ENCODE results near the gene ZDBF2. TPM values are rescaled to one million over a fixed set of nuclear protein-coding genes. Genes with fewer than 3 reads are reported as not detected.
"Not testable (repeated sequence)": the region's sequence is repeated elsewhere in the genome, so short reads cannot be mapped to it uniquely, and the experiment has no call there.

Gene ZDBF2

DNA sequence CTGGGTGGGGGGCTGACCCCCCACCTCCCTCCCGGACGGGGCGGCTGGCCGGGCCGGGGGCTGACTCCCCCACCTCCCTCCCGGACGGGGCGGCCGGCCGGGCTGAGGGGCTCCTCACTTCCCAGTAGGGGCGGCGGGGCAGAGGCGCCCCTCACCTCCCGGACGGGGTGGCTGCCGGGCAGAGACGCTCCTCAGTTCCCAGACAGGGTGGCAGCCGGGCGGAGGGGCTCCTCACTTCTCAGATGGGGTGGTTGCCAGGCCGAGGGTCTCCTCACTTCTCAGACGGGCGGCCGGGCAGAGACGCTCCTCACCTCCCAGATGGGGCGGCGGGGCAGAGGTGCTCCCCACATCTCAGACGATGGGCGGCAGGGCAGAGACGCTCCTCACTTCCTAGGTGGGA is 82.4 kb downstream of the ZDBF2 start:
- not testable (repeated sequence) for H2AK5ac ChIP-seq (ENCODE audit: low read depth, low read length); H3K4me2 ChIP-seq (ENCODE audit: insufficient read depth, low read length, poor library complexity, severe bottlenecking); H2BK15ac ChIP-seq (ENCODE audit: low read length)

DNA sequence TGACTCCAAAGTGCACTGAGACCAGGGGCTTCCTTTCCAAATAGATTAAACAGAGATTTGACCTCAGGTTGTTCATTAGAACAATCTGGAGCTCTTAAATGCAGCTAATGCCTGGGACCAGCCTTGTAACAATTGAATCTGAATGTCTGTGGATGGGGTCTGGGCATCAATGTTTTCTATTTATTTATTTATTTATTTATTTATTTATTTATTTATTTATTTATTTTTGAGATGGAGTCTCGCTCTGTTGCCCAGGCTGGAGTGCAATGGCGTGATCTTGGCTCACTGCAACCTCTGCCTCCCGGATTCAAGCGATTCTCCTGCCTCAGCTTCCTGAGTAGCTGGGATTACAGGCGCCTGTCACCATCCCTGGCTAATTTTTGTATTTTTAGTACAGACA is 86.4 kb downstream of the ZDBF2 start:
- H2BK15ac ChIP-seq (ENCODE audit: low read length); DNase-seq (ENCODE audit: low spot score); H3K79me1 ChIP-seq (ENCODE audit: low read depth, low read length); H3K4me2 ChIP-seq (ENCODE audit: insufficient read depth, low read length, poor library complexity, severe bottlenecking); H3K4ac ChIP-seq (ENCODE audit: low read length); H2AK5ac ChIP-seq (ENCODE audit: low read depth, low read length); H3K4me1 ChIP-seq (ENCODE audit: control insufficient read depth in 2 of 2, insufficient read depth in 1 of 2, low read depth in 1 of 2, low read length in 2 of 2); H3K18ac ChIP-seq (ENCODE audit: low read length); H3K9ac ChIP-seq (ENCODE audit: low read depth, low read length, poor library complexity); H2BK12ac ChIP-seq (ENCODE audit: low read length); H2BK5ac ChIP-seq (ENCODE audit: low read length); H4K8ac ChIP-seq (ENCODE audit: low read depth, low read length); H3K4me3 ChIP-seq (ENCODE audit: low read length in 2 of 2); H3K9me3 ChIP-seq (replicated peaks in 1 of 2; ENCODE audit: control insufficient read depth in 2 of 2, insufficient read depth in 1 of 2, low read depth in 1 of 2, low read length in 2 of 2); H3K23ac ChIP-seq (ENCODE audit: low read depth, low read length, poor library complexity); H3K14ac ChIP-seq (ENCODE audit: low read length); H3K27me3 ChIP-seq (ENCODE audit: control insufficient read depth in 3 of 3, insufficient read depth in 3 of 3, low read depth in 1 of 3, low read length in 3 of 3); H4K91ac ChIP-seq (ENCODE audit: low read depth, low read length, poor library complexity); H3K36me3 ChIP-seq (replicated peaks in 1 of 2; ENCODE audit: control insufficient read depth in 2 of 2, insufficient read depth in 2 of 2, low read length in 2 of 2); H2AFZ ChIP-seq (ENCODE audit: low read length); H2BK120ac ChIP-seq (ENCODE audit: low read depth, low read length); H3K27ac ChIP-seq (replicated peaks; ENCODE audit: low read length): not testable (repeated sequence)
- no CpG with 5 or more reads among the region's 5 CpGs for WGBS, 2 donors (ENCODE audit: extremely low coverage in 2 of 2, insufficient read length in 2 of 2, insufficient replicate concordance in 1 of 2)

More for the DNA sequence above, 82.4 kb downstream of the ZDBF2 start:
- not testable (repeated sequence) for H2BK5ac ChIP-seq (ENCODE audit: low read length); H4K8ac ChIP-seq (ENCODE audit: low read depth, low read length); H3K36me3 ChIP-seq (replicated peaks in 1 of 2; ENCODE audit: control insufficient read depth in 2 of 2, insufficient read depth in 2 of 2, low read length in 2 of 2); DNase-seq (ENCODE audit: low spot score); H3K9me3 ChIP-seq (replicated peaks in 1 of 2; ENCODE audit: control insufficient read depth in 2 of 2, insufficient read depth in 1 of 2, low read depth in 1 of 2, low read length in 2 of 2); H2AFZ ChIP-seq (ENCODE audit: low read length); H3K4ac ChIP-seq (ENCODE audit: low read length); H3K27ac ChIP-seq (replicated peaks; ENCODE audit: low read length); H2BK12ac ChIP-seq (ENCODE audit: low read length); H3K4me1 ChIP-seq (ENCODE audit: control insufficient read depth in 2 of 2, insufficient read depth in 1 of 2, low read depth in 1 of 2, low read length in 2 of 2); H3K23ac ChIP-seq (ENCODE audit: low read depth, low read length, poor library complexity); H3K27me3 ChIP-seq (ENCODE audit: control insufficient read depth in 3 of 3, insufficient read depth in 3 of 3, low read depth in 1 of 3, low read length in 3 of 3); H3K4me3 ChIP-seq (ENCODE audit: low read length in 2 of 2); H4K91ac ChIP-seq (ENCODE audit: low read depth, low read length, poor library complexity); H3K9ac ChIP-seq (ENCODE audit: low read depth, low read length, poor library complexity); H3K79me1 ChIP-seq (ENCODE audit: low read depth, low read length); H3K14ac ChIP-seq (ENCODE audit: low read length); H3K18ac ChIP-seq (ENCODE audit: low read length); H2BK120ac ChIP-seq (ENCODE audit: low read depth, low read length)
- WGBS, 2 donors (ENCODE audit: extremely low coverage in 2 of 2, insufficient read length in 2 of 2, insufficient replicate concordance in 1 of 2): no CpG with 5 or more reads among the region's 29 CpGs

- no peak for DNase-seq (ENCODE audit: low spot score)
- no CpG with 5 or more reads among the region's 2 CpGs for WGBS, 2 donors (ENCODE audit: extremely low coverage in 2 of 2, insufficient read length in 2 of 2, insufficient replicate concordance in 1 of 2)
- Histone ChIP-seq H3K18ac (ENCODE audit: low read length) (no peak overlapping the region), H4K91ac (ENCODE audit: low read depth, low read length, poor library complexity) (no peak overlapping the region), H3K23ac (ENCODE audit: low read depth, low read length, poor library complexity) (no peak overlapping the region), H2BK12ac (ENCODE audit: low read length) (no peak overlapping the region), H3K4ac (ENCODE audit: low read length) (no peak overlapping the region), H4K8ac (ENCODE audit: low read depth, low read length) (no peak overlapping the region), H3K79me1 (ENCODE audit: low read depth, low read length) (no peaks in the 10 kb centered on the region), H3K4me2 (ENCODE audit: insufficient read depth, low read length, poor library complexity, severe bottlenecking) (no peak overlapping the region), H2BK5ac (ENCODE audit: low read length) (no peak overlapping the region), H3K36me3 (replicated peaks in 1 of 2; ENCODE audit: control insufficient read depth in 2 of 2, insufficient read depth in 2 of 2, low read length in 2 of 2) (no peaks in the 10 kb centered on the region), H3K27ac (replicated peaks; ENCODE audit: low read length) (no peak overlapping the region), H2AFZ (ENCODE audit: low read length) (no peak overlapping the region), H2BK120ac (ENCODE audit: low read depth, low read length) (no peak overlapping the region), H3K4me3 (ENCODE audit: low read length in 2 of 2) (no peak overlapping the region), H3K9me3 (replicated peaks in 1 of 2; ENCODE audit: control insufficient read depth in 2 of 2, insufficient read depth in 1 of 2, low read depth in 1 of 2, low read length in 2 of 2) (no peaks in the 10 kb centered on the region), H3K4me1 (ENCODE audit: control insufficient read depth in 2 of 2, insufficient read depth in 1 of 2, low read depth in 1 of 2, low read length in 2 of 2) (peaks cover 0 to 1% of the 10 kb centered on the region in 2 donors), H3K9ac (ENCODE audit: low read depth, low read length, poor library complexity) (no peak overlapping the region), H3K14ac (ENCODE audit: low read length) (no peak overlapping the region), H2BK15ac (ENCODE audit: low read length) (no peak overlapping the region), H3K27me3 (ENCODE audit: control insufficient read depth in 3 of 3, insufficient read depth in 3 of 3, low read depth in 1 of 3, low read length in 3 of 3) (no peaks in the 10 kb centered on the region), H2AK5ac (ENCODE audit: low read depth, low read length) (no peak overlapping the region)
Observed at GRCh38 chr2:206361407-206362045, 87.1 kb downstream of the ZDBF2 start.

Small RNAs within 50 kb of the gene (small RNA-seq; reads per million reads assigned to genes)
- gene HMGN1P6 (ENCODE audit: insufficient read depth) (not detected), gene RN7SKP260 (ENCODE audit: insufficient read depth) (not detected)

All from neuronal stem cell (in vitro differentiated cells).